Suppressor macrophage treated with lipopolysaccharide for 1 hour (primary cell): ENCODE results near the gene AUP1.
A peak's percentile ranks its signal among the peaks of the same experiment; 100 is the strongest.
"Not testable (repeated sequence)": the region's sequence is repeated elsewhere in the genome, so short reads cannot be mapped to it uniquely, and the experiment has no call there.

Source experiments
- DNase-seq, 3 donors: peaks; one replicate each; pipeline ENCODE4 v3.0.0-alpha.2; 2020 to 2022

AUP1 gene, protein sequence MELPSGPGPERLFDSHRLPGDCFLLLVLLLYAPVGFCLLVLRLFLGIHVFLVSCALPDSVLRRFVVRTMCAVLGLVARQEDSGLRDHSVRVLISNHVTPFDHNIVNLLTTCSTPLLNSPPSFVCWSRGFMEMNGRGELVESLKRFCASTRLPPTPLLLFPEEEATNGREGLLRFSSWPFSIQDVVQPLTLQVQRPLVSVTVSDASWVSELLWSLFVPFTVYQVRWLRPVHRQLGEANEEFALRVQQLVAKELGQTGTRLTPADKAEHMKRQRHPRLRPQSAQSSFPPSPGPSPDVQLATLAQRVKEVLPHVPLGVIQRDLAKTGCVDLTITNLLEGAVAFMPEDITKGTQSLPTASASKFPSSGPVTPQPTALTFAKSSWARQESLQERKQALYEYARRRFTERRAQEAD

DNA sequence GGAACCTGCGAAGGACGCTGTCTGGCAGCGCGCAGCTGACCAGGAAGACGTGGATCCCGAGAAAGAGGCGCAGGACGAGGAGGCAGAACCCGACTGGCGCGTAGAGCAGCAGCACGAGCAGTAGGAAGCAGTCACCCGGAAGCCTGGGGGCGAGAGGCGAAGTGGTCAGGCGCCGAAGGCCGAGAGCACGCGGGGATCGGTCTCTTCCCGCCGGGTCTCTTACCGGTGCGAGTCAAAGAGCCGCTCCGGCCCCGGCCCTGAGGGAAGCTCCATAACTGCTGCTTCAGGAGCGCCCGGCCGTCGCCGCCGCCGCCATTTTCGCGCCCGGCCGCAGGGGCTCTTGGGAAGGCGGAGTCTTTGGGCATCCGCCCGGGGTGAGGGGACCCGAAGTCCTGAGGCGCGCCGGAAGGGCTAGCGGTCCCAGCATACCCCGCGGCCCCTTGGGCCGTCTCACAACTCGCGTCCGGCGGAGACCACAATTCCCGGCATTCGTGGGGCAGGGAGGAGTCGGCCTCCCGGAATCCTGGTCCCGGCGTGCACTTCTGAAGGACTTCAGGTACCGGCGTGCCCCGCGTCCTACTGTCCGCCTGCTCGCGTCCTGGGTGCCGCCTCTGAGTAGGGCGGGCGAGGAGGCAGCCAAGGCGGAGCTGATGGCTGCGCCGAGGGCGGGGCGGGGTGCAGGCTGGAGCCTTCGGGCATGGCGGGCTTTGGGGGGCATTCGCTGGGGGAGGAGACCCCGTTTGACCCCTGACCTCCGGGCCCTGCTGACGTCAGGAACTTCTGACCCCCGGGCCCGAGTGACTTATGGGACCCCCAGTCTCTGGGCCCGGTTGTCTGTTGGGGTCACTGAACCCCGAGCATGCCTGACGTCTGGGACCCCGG lies at the start of gene AUP1, which contains the start of gene HTRA2:
Gene AUP1, minus strand, starts transcription at position 350 of the 882 bp plus-strand sequence. Its CDS starts 77 bp downstream, at position 273.
Gene HTRA2, plus strand, starts transcription at position 577 of the 882 bp plus-strand sequence. Its CDS starts 74 bp downstream, at position 651.
- peak; percentile 99 to 100 (median 99) for DNase-seq

DNA sequence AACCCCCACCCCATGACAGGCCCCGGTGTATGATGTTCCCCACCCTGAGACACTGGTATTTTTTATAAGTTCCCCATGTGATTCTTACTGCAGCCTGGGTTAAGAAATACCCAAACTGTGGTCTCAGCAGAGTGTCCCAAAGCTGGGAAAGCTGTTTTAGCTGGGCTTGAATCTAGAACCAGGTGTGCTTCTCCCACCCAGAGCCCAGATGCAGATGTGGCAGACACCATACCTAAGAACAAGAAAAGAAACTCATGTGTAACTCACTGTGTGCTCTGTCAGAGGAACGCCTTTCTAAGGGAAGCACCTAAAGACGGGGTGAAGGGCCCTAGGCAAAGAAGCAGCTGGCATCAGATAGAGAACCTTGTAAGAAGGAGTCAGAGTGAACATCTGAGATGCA lies 48.9 kb upstream of the AUP1 start:
- no peak for DNase-seq

DNA sequence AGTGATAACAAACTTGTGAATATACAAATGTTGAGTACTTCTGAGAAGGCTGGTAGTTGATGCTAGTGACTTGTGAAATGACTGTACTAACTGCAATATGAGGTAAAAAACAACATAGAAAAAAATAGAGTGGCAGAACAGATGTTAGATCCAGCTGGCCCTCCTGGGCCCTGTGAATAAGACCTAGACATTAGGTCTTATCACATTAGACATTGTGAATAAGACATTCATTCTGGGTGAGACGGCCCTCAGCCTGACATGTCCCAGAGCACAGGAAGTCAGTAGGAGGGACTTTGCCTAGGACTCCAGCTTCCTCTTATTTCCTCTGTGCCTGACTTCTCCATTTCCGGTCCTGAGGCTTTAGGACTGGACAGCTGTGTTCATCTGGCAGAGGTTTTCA lies 47.9 kb upstream of the AUP1 start:
- peak; percentile 79 to 85 (median 82) for DNase-seq

GRCh38 chr2:74576863-74577229 lies 47.3 kb upstream of the AUP1 start:
- peak; percentile 82 to 88 (median 85) for DNase-seq

DNA sequence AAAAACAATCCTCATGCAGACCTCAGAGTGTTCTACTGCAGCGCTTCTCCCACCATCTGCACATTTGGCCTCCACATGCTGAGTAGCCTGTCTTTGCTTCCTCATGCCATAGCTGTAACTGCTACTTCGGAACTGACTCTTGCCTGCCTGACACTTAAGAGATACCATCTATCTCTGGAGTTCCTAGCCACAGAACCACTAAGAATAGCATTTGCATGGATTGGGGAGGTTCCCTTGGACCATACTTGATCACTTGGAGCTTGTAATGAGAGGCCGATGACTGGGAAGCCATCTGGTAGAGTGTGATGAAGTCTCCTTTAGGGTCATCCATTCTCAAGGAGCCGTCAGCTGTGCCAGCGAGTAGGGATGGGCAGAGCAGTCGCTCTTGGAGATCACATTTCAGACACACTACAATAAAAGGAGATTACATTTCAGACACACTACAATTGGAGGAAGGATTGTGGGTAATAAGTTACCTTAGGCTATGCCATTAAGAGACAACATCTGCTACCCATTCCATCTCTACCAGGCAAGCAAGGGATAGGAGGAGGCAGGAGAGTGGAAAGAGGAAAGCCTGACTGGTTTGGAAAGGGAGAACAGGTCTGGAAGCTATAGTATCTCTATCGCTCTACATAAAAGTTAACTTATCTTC lies 46.8 kb upstream of the AUP1 start:
- no peak for DNase-seq

- no peak for DNase-seq
Observed at GRCh38 chr2:74575320-74575719, 45.8 kb upstream of the AUP1 start.

GRCh38 chr2:74573747-74574562 lies 44.4 kb upstream of the AUP1 start:
- peak; percentile 67 to 74 (median 71) for DNase-seq

DNA sequence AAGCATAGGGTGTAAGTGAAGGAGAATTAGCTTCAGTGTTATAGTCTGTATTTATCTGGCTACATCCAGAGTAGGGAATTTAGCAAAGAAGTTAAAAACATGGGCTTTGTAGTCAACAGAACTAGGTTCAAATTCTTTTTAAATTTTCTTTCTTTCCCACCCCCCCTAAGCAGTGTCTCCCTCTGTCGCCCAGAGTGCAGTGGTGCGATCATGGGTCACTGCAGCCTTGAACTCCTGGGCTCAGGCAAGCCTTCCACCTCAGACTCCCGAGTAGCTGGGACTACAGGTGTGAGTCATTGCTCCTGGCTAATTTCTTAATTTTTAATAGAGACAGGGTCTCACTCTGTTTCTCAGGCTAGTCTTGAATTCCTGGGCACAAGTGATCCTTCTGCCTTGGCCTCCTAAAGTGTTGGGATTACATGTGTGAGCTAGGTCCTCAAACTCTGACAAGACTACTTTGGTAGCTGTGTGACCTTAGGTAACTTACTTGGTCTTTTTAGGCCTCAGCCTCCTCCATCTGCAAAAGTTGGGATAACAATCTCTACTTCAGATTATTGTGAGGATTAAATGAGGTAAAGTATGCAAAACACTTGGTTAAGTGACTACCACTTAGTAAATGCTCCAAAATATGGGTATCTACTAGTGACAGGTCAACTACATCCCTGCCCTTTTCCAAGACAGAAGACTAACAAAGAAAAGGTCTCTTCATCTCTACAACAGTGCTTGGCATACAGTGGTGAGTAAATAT lies 42.8 kb upstream of the AUP1 start:
- DNase-seq = no peak

GRCh38 chr2:74571058-74571457 lies 41.6 kb upstream of the AUP1 start:
- peak; percentile 52 to 77 (median 70) for DNase-seq

- DNase-seq = no peak
Observed at GRCh38 chr2:74569686-74570085, 40.2 kb upstream of the AUP1 start.

GRCh38 chr2:74567881-74568280 lies 38.4 kb upstream of the AUP1 start:
- peak in 2 of 3 donors; percentile 24 to 50 for DNase-seq

DNA sequence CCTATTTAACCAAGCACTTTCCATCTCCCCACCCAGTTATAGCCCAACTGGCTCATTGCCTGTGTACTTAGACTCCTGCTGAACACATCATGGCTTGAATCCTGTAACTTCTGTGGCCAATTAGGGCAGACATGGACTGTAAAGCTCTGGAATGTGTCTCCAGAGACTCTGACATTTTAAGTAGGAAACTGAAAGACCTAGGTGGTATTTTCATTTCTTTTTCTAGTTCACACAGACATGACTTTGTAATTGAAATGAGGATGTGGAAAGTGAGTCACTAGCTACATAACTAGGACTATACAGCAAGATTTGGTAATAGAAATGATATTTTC lies 37.2 kb upstream of the AUP1 start:
- DNase-seq = peak; percentile 51 to 88 (median 80)

GRCh38 chr2:74566076-74566753 lies 36.7 kb upstream of the AUP1 start:
- no peak for DNase-seq

DNA sequence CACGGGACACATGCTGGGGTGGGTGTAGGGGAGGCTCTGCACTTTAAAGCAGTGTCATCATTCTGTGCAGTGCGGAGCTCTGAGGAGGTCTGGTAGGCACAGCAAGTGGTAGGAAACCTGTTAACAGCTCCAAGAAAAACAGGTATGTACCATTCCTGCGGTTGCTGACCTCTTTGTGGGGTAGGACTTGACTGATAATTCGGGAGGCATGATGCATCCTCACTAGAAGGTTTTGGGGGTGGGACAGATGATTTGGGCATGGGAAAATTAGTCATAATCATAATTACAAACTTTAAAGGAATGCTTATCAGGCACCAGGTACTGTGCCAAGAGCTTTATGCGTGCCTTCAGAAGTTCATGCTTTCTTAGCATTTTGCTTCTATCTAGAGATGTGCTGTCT lies 34.7 kb upstream of the AUP1 start:
- no peak for DNase-seq

- DNase-seq = no peak
Observed at GRCh38 chr2:74562126-74562775, 32.7 kb upstream of the AUP1 start.

DNA sequence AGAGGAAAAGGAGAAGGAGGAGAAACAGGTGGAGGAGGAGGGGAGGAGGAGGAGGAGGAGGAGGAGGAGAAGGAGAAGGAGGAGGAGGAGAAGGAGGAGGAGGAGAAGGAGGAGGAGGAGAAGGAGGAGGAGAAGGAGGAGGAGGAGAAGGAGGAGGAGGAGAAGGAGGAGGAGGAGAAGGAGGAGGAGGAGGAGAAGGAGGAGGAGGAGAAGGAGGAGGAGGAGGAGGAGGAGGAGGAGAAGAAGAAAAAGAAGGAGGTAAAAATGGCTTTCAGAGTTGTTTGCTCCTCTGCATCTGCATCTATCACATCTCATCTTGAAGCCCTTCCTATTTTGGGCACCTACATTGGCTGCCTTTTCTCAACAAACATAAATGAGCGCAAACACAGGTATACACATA lies 31.5 kb upstream of the AUP1 start:
- DNase-seq = not testable (repeated sequence)

DNA sequence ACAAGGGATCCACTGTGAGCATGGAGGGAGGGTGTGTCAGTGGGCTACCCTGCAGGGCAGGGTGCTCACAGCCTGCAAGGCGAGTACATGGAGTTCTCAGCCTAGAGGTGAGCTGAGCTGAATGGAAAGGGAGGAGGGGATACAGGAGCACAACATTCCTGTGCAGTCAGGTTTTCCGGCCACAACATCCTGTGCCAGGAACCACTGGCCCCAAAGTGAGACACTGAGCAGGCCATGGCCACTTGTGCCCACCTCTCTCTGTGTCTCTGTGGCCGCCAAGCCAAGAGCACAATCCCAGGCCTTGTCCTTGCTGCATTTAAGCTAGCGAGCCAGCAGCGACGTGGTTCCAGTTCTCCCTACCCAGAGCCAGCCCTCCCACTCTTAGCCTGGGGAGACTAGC lies 31.1 kb upstream of the AUP1 start:
- DNase-seq = no peak

- DNase-seq = no peak
Observed at GRCh38 chr2:74559912-74560311, 30.4 kb upstream of the AUP1 start.

DNA sequence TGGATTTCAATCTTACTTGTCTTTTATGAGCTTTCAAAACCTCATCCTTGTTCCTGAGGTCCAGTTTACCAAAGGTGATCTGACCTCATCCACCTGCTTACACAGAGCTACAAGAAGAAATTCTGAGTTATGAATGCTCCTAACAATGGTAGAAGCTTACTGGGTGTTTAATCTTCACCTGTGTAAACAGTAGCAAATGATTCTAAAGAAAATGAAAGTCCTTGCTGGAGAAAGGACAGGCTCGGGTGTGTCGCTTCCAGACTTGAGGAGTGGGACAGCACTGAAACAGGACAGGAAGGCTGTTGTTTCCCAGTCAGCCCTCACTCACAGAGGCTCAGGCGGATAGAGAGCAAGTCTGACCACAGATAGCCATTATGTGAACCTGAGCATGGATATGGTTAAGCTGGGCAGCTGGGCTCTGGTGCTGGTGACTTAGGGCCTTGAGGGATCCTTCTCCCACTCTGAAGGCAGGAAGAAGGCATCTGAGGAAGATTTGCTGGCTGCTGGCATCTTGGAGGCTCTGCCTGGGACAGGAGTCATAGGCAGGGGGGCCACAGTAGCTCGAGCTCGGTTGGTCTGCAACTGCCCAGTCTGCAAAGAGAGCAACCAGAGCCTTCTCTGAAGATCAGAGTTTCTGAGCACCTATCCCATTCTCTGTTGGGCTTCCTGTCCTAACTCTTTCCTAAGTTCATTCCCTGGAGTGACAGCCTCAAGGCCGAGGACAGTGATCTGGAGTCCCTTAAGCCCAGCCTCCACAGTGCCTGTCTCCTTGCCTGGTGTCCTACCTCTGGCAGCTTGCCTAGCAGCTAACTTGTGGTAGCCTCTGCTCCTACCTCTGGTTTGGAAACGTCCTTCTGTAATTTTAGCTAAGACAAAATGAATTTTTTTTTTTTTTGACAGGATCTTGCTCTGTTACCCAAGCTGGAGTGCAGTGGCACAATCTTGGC lies 29.1 kb upstream of the AUP1 start:
- no peak for DNase-seq
